Glutamatergic neuron (in vitro differentiated cells): ENCODE results near the gene SLCO2A1. TPM values are rescaled to one million over a fixed set of nuclear protein-coding genes. Genes with fewer than 3 reads are reported as not detected.

Experiments used
- DNase-seq: peaks from one replicate; pipeline ENCODE4 v3.0.0; 2022
- H3K27ac Mint-ChIP-seq: one replicate; pipeline ENCODE4 v1.8.0; 2020; ENCODE audit warnings: mild to moderate bottlenecking, mixed read lengths, inconsistent platforms; ENCODE audit not compliant: unreplicated experiment
- H3K27me3 Mint-ChIP-seq: one replicate; pipeline ENCODE4 v1.8.0; 2020; ENCODE audit warnings: mild to moderate bottlenecking, moderate library complexity, mixed read lengths, inconsistent platforms; ENCODE audit not compliant: unreplicated experiment
- H3K36me3 Mint-ChIP-seq: one replicate; pipeline ENCODE4 v1.8.0; 2020; ENCODE audit warnings: mild to moderate bottlenecking, mixed read lengths, inconsistent platforms; ENCODE audit not compliant: unreplicated experiment
- H3K4me1 Mint-ChIP-seq: one replicate; pipeline ENCODE4 v1.8.0; 2020; ENCODE audit warnings: mild to moderate bottlenecking, low read depth, mixed read lengths, inconsistent platforms; ENCODE audit not compliant: unreplicated experiment
- H3K4me3 Mint-ChIP-seq: one replicate; pipeline ENCODE4 v1.8.0; 2020; ENCODE audit warnings: mild to moderate bottlenecking, mixed read lengths, inconsistent platforms; ENCODE audit not compliant: unreplicated experiment
- H3K9me3 Mint-ChIP-seq: one replicate; pipeline ENCODE4 v1.8.0; 2020; ENCODE audit warnings: mild to moderate bottlenecking, moderate library complexity, mixed read lengths, inconsistent platforms; ENCODE audit not compliant: unreplicated experiment
- total RNA-seq: library from RNA; stranded (reverse); fragmentation: NEBNext Ultra II Directional; extraction: Animal tissue kit (Norgen Biotek cat#: 25700); gene quantifications from one replicate; pipeline ENCODE4 v1.2.1, GENCODE V29; 2021; ENCODE audit not compliant: unreplicated experiment
- TF ChIP-seq, protein P1 (sequence below): fragments of 200-600 bp; sonication (generic); IDR thresholded peaks from one replicate; pipeline ENCODE4 v1.5.0; 2021; ENCODE audit not compliant: partially characterized antibody, unreplicated experiment

The SLCO2A1 gene
- total RNA-seq, 1 donor from 2014 or later: not detected

GRCh38 chr3:134013280-134013679 lies 16.4 kb downstream of the SLCO2A1 start:
- Mint-ChIP-seq H3K27ac (no peak overlapping the region), H3K4me3 (no peak overlapping the region), H3K36me3 (no peaks in the 10 kb centered on the region), H3K9me3 (no peaks in the 10 kb centered on the region), H3K4me1 (no peaks in the 10 kb centered on the region), H3K27me3 (peaks cover 1% of the 10 kb centered on the region)
- TF ChIP-seq, protein P1, sequence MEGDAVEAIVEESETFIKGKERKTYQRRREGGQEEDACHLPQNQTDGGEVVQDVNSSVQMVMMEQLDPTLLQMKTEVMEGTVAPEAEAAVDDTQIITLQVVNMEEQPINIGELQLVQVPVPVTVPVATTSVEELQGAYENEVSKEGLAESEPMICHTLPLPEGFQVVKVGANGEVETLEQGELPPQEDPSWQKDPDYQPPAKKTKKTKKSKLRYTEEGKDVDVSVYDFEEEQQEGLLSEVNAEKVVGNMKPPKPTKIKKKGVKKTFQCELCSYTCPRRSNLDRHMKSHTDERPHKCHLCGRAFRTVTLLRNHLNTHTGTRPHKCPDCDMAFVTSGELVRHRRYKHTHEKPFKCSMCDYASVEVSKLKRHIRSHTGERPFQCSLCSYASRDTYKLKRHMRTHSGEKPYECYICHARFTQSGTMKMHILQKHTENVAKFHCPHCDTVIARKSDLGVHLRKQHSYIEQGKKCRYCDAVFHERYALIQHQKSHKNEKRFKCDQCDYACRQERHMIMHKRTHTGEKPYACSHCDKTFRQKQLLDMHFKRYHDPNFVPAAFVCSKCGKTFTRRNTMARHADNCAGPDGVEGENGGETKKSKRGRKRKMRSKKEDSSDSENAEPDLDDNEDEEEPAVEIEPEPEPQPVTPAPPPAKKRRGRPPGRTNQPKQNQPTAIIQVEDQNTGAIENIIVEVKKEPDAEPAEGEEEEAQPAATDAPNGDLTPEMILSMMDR: no peak
- no peak for DNase-seq

DNA sequence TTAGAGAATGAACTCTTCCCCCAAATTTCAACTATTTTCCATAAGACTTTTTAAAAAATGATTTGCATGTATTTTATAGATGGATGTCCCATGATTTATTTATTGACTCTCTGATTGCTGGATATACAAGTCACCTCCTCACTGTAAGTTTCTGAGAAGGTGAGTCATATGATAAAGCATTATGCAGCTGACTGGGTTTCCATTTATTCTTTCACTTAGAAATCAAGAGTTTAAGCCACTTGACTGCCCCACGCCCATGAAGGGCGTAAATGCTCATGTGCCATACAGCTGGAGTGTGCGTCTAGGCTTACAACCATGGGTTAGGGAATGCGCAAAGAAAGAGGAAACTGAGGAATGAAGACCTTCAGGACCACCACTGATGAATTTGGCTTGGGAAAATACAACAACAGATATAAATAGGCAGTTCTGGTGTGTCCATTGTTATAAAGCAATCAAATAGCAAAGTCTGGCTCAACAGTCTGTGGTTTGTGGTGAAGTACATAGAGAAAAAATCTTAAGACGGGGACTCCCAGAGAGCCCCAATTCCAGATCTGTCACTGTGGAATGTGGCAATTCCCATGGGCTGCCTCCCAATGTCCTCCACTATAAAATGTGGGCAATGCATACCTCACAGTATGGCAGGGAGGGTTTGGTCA lies 20.3 kb downstream of the SLCO2A1 start:
- Mint-ChIP-seq H3K36me3 (no peaks in the 10 kb centered on the region), H3K4me3 (no peak overlapping the region), H3K27me3 (peaks cover 1% of the 10 kb centered on the region), H3K9me3 (no peaks in the 10 kb centered on the region), H3K27ac (no peak overlapping the region), H3K4me1 (no peaks in the 10 kb centered on the region)
- no peak for DNase-seq
- TF ChIP-seq, protein P1: no peak

GRCh38 chr3:134008630-134009156 lies 21.0 kb downstream of the SLCO2A1 start:
- Mint-ChIP-seq H3K9me3 (no peaks in the 10 kb centered on the region), H3K4me3 (no peak overlapping the region), H3K27ac (no peak overlapping the region), H3K36me3 (no peaks in the 10 kb centered on the region), H3K4me1 (no peaks in the 10 kb centered on the region), H3K27me3 (peaks cover 1% of the 10 kb centered on the region)
- no peak for DNase-seq
- TF ChIP-seq, protein P1: no peak

GRCh38 chr3:134007819-134008218 lies 21.9 kb downstream of the SLCO2A1 start:
- no peak for DNase-seq
- Mint-ChIP-seq H3K4me1 (no peaks in the 10 kb centered on the region), H3K27ac (no peak overlapping the region), H3K9me3 (no peaks in the 10 kb centered on the region), H3K36me3 (no peaks in the 10 kb centered on the region), H3K4me3 (no peak overlapping the region), H3K27me3 (peaks cover 1% of the 10 kb centered on the region)
- TF ChIP-seq, protein P1: no peak

DNA sequence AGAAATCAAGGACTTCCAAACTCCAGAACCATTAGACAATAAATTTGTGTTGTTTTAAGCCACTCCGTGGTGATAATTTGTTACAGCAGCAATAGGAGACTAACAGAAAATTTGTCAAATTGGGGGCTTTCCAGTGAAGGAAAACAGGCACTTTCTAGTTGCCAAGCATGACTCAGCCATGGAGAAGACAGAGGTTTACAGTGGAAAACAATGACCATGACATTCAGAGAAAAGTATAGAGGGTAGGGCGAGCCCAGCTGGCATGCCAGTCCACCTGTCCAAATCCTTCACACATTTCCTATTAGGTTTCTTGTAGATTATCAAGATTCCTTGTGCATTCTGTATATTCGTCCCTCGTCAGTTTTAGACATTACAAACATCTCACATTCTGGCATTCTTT lies 24.9 kb downstream of the SLCO2A1 start:
- H3K9me3 Mint-ChIP-seq: no peaks in the 10 kb centered on the region
- no peak for DNase-seq
- no peaks in the 10 kb centered on the region for H3K27me3 Mint-ChIP-seq
- no peak overlapping the region for H3K27ac Mint-ChIP-seq
- H3K4me1 Mint-ChIP-seq: no peaks in the 10 kb centered on the region
- no peak overlapping the region for H3K4me3 Mint-ChIP-seq
- TF ChIP-seq, protein P1: no peak
- peaks cover under 1% of the 10 kb centered on the region for H3K36me3 Mint-ChIP-seq
